Neural cell (in vitro differentiated cells): ENCODE measurements around the gene TRMT1L. TPM values are rescaled to one million over a fixed set of nuclear protein-coding genes. Genes with fewer than 3 reads are reported as not detected.

Experiments
- H2AFZ ChIP-seq: fragments of 200-600, 300-800 bp; sonication (generic), shearing (Covaris generic); 2 replicates; pipeline ENCODE4 v1.6.0; 2014; ENCODE audit warnings: low read depth, mild to moderate bottlenecking, antibody characterized with exemption, low read length, moderate library complexity
- H3F3A ChIP-seq: fragments of 200-600 bp; shearing (Covaris generic); 2 replicates; pipeline ENCODE4 v1.6.1; 2016; ENCODE audit warnings: mild to moderate bottlenecking, moderate library complexity, mixed read lengths, antibody characterized with exemption, low read length; ENCODE audit not compliant: insufficient read depth, poor library complexity, severe bottlenecking
- H3K27ac ChIP-seq: fragments of 200-600, 300-800 bp; sonication (generic), shearing (Covaris generic); 2 replicates; pipeline ENCODE4 v1.5.1; 2014; ENCODE audit warnings: mild to moderate bottlenecking, low read length, moderate library complexity
- H3K27me3 ChIP-seq: fragments of 300-800, 200-600 bp; sonication (generic), shearing (Covaris generic); 2 replicates; pipeline ENCODE4 v1.6.0; 2014; ENCODE audit warnings: mild to moderate bottlenecking, low read depth, low read length, moderate library complexity; ENCODE audit not compliant: insufficient read depth
- H3K36me3 ChIP-seq: fragments of 300-800, 200-600 bp; sonication (generic), shearing (Covaris generic); 2 replicates; pipeline ENCODE4 v1.5.1; 2014; ENCODE audit warnings: mild to moderate bottlenecking, antibody characterized with exemption, low read length, moderate library complexity; ENCODE audit not compliant: insufficient read depth
- H3K4me2 ChIP-seq: fragments of 300-800, 200-600 bp; sonication (generic), shearing (Covaris generic); 2 replicates; pipeline ENCODE4 v1.6.0; 2014; ENCODE audit warnings: mild to moderate bottlenecking, low read length
- H3K4me3 ChIP-seq: fragments of 300-800, 200-600 bp; sonication (generic), shearing (Covaris generic); 2 replicates; pipeline ENCODE4 v1.5.1; 2014; ENCODE audit warnings: mild to moderate bottlenecking, low read length, moderate library complexity
- H3K79me2 ChIP-seq: fragments of 200-600 bp; shearing (Covaris generic); replicated peaks from 2 replicates; pipeline ENCODE4 v1.6.0; 2014; ENCODE audit warnings: mild to moderate bottlenecking, low read length, moderate library complexity; ENCODE audit not compliant: insufficient read depth
- H3K9ac ChIP-seq: fragments of 300-800, 200-600 bp; sonication (generic), shearing (Covaris generic); 2 replicates; pipeline ENCODE4 v1.6.1; 2016; ENCODE audit warnings: mild to moderate bottlenecking, low read length, mixed read lengths
- H3K9me2 ChIP-seq: fragments of 200-600 bp; shearing (Covaris generic); 2 replicates; pipeline ENCODE4 v1.6.1; 2016; ENCODE audit warnings: mild to moderate bottlenecking, low read length, mixed read lengths; ENCODE audit not compliant: insufficient read depth
- H3K9me3 ChIP-seq: fragments of 200-600, 300-800 bp; sonication (generic), shearing (Covaris generic); 2 replicates; pipeline ENCODE4 v1.6.1; 2016; ENCODE audit warnings: mild to moderate bottlenecking, mixed run types, low read length, moderate library complexity, mixed read lengths
- H4K20me1 ChIP-seq: fragments of 200-600 bp; shearing (Covaris generic); 2 replicates; pipeline ENCODE4 v1.6.1; 2016; ENCODE audit warnings: mild to moderate bottlenecking, mixed run types; ENCODE audit not compliant: insufficient read depth
- CTCF ChIP-seq: fragments of 450-650 bp; IDR thresholded peaks from 2 replicates; pipeline ENCODE4 v1.5.1; 2014; ENCODE audit warnings: antibody characterized with exemption, mild to moderate bottlenecking, moderate library complexity; ENCODE audit not compliant: poor library complexity, severe bottlenecking
- EP300 ChIP-seq: fragments of 450-650 bp; conservative IDR thresholded peaks from 2 replicates; pipeline ENCODE4 v1.6.1; 2014; ENCODE audit warnings: antibody characterized with exemption, mild to moderate bottlenecking, moderate library complexity; ENCODE audit not compliant: poor library complexity, severe bottlenecking
- EZH2 ChIP-seq: fragments of 200-600, 300-800 bp; shearing (Covaris generic), sonication (generic); IDR thresholded peaks from 2 replicates; pipeline ENCODE4 v1.6.1; 2014; ENCODE audit warnings: antibody characterized with exemption, low read length, borderline replicate concordance, mild to moderate bottlenecking; ENCODE audit not compliant: insufficient read depth, poor library complexity, severe bottlenecking
- MXI1 ChIP-seq: fragments of 450-650 bp; conservative IDR thresholded peaks from 2 replicates; pipeline ENCODE4 v1.6.1; 2014; ENCODE audit warnings: antibody characterized with exemption, mild to moderate bottlenecking; ENCODE audit not compliant: poor library complexity, severe bottlenecking
- POLR2AphosphoS5 ChIP-seq: IDR thresholded peaks from 2 replicates; pipeline ENCODE4 v1.6.1; 2012
- RAD21 ChIP-seq: fragments of 450-650 bp; conservative IDR thresholded peaks from 2 replicates; pipeline ENCODE4 v1.6.1; 2014; ENCODE audit warnings: antibody characterized with exemption, mild to moderate bottlenecking, moderate library complexity
- REST ChIP-seq: IDR thresholded peaks from 2 replicates; pipeline ENCODE4 v1.6.1; 2012; ENCODE audit warnings: borderline replicate concordance
- SMC3 ChIP-seq: fragments of 450-650 bp; conservative IDR thresholded peaks from 2 replicates; pipeline ENCODE4 v1.6.1; 2014; ENCODE audit warnings: antibody characterized with exemption, mild to moderate bottlenecking, moderate library complexity; ENCODE audit not compliant: poor library complexity
- TAF1 ChIP-seq: IDR thresholded peaks from 2 replicates; pipeline ENCODE4 v1.6.1; 2012; ENCODE audit warnings: low read depth
- polyA plus RNA-seq: library from polyadenylated mRNA; depleted of rRNA; stranded (reverse); fragments of >200 nt; gene quantifications from 2 replicates; pipeline ENCODE4 v1.2.3, GENCODE V29; 2014

Gene TRMT1L
- polyA plus RNA-seq, 1 donor from 2014 or later, result 9.7 TPM

GRCh38 chr1:185166106-185166505, 9.4 kb upstream of the TRMT1L start:
- Histone ChIP-seq H3K27ac (no peak overlapping the region), H2AFZ (no peak overlapping the region), H3K4me2 (no peak overlapping the region), H4K20me1 (no peaks in the 10 kb centered on the region), H3K9me2 (no peaks in the 10 kb centered on the region), H3K9ac (no peak overlapping the region), H3K4me3 (no peak overlapping the region), H3F3A (no peaks in the 10 kb centered on the region), H3K79me2 (no peaks in the 10 kb centered on the region), H3K9me3 (no peaks in the 10 kb centered on the region), H3K36me3 (peaks cover 12% of the 10 kb centered on the region), H3K27me3 (no peaks in the 10 kb centered on the region)
- TF ChIP-seq EP300 (no peak), RAD21 (no peak), CTCF (no peak), EZH2 (no peak), MXI1 (no peak), REST (no peak), SMC3 (no peak), POLR2AphosphoS5 (no peak), TAF1 (no peak)

- no peak overlapping the region for H3K9ac ChIP-seq
- no peaks in the 10 kb centered on the region for H4K20me1 ChIP-seq
- H3K27me3 ChIP-seq, result no peaks in the 10 kb centered on the region
- no peak overlapping the region for H2AFZ ChIP-seq
- no peaks in the 10 kb centered on the region for H3K9me2 ChIP-seq
- no peak overlapping the region for H3K27ac ChIP-seq
- no peak overlapping the region for H3K4me3 ChIP-seq
- peaks cover 16% of the 10 kb centered on the region for H3K79me2 ChIP-seq
- H3K36me3 ChIP-seq, result peaks cover 6% of the 10 kb centered on the region
- no peaks in the 10 kb centered on the region for H3K9me3 ChIP-seq
- H3K4me2 ChIP-seq, result no peak overlapping the region
- TF ChIP-seq TAF1, result no peak
- TF ChIP-seq RAD21, result no peak
- TF ChIP-seq SMC3, result no peak
- TF ChIP-seq POLR2AphosphoS5, result no peak
- no peak for TF ChIP-seq CTCF
- no peak for TF ChIP-seq REST
- no peak for TF ChIP-seq EP300
- TF ChIP-seq MXI1, result no peak
- TF ChIP-seq EZH2, result no peak
- no peaks in the 10 kb centered on the region for H3F3A ChIP-seq
These were observed 5.7 kb upstream of the TRMT1L start for GRCh38 chr1:185162491-185162890.
